HepG2 (cell line): ENCODE data around the gene DDX43. TPM values are rescaled to one million over a fixed set of nuclear protein-coding genes. Genes with fewer than 3 reads are reported as not detected.

Experiments
- GTF3A ChIP-seq: sonication (generic); formaldehyde crosslinking; conservative IDR thresholded peaks from 2 replicates; pipeline ENCODE4 v1.4.0; 2020; ENCODE audit warnings: mild to moderate bottlenecking, missing genetic modification reagents
- KDM3A ChIP-seq: IDR thresholded peaks from 2 replicates; pipeline ENCODE4 v1.6.1; 2018; ENCODE audit warnings: low read depth, missing compliant biosample characterization
- MIER2 ChIP-seq: IDR thresholded peaks from 2 replicates; pipeline ENCODE4 v1.6.1; 2016; ENCODE audit warnings: missing biosample characterization, missing genetic modification reagents
- NFATC3 ChIP-seq: sonication (generic); formaldehyde crosslinking; IDR thresholded peaks from 2 replicates; pipeline ENCODE4 v1.5.1; 2020; ENCODE audit warnings: mild to moderate bottlenecking, missing genetic modification reagents
- NR2C2 ChIP-seq: sonication (generic); formaldehyde crosslinking; IDR thresholded peaks from 2 replicates; pipeline ENCODE4 v1.4.0; 2020; ENCODE audit warnings: missing genetic modification reagents, mild to moderate bottlenecking, moderate library complexity, borderline replicate concordance
- RARG ChIP-seq: sonication (generic); formaldehyde crosslinking; IDR thresholded peaks from 2 replicates; pipeline ENCODE4 v1.4.0; 2020; ENCODE audit warnings: low read depth, mild to moderate bottlenecking, missing genetic modification reagents
- SP1 ChIP-seq, 2 experiments: fragments of 450-650 bp in 1 of 2; sonication (generic) in 1 of 2; formaldehyde crosslinking in 1 of 2; IDR thresholded peaks; 2 replicates each; pipeline versions ENCODE4 v1.4.0 to v1.6.1; 2016 to 2020; ENCODE audit warnings: missing genetic modification reagents in 1 of 2
- SP4 ChIP-seq: sonication (generic); formaldehyde crosslinking; IDR thresholded peaks from 2 replicates; pipeline ENCODE4 v1.8.1; 2023; ENCODE audit warnings: mild to moderate bottlenecking, missing genetic modification reagents
- ZFP36L1 ChIP-seq: sonication (generic); formaldehyde crosslinking; IDR thresholded peaks from 2 replicates; pipeline ENCODE4 v1.8.0; 2022; ENCODE audit warnings: mild to moderate bottlenecking, missing genetic modification reagents, moderate library complexity
- ZFP41 ChIP-seq: sonication (generic); formaldehyde crosslinking; IDR thresholded peaks from 2 replicates; pipeline ENCODE4 v1.4.0; 2020; ENCODE audit warnings: mild to moderate bottlenecking, missing genetic modification reagents, borderline replicate concordance
- ZNF138 ChIP-seq: sonication (generic); formaldehyde crosslinking; IDR thresholded peaks from 2 replicates; pipeline ENCODE4 v1.5.0; 2020; ENCODE audit warnings: mild to moderate bottlenecking, low read depth, missing genetic modification reagents
- ZNF143 ChIP-seq: sonication (generic); formaldehyde crosslinking; IDR thresholded peaks from 2 replicates; pipeline ENCODE4 v1.4.0; 2020; ENCODE audit warnings: missing genetic modification reagents
- ZNF350 ChIP-seq: sonication (generic); formaldehyde crosslinking; IDR thresholded peaks from 2 replicates; pipeline ENCODE4 v1.4.0; 2020; ENCODE audit warnings: mild to moderate bottlenecking, low read depth, missing genetic modification reagents, borderline replicate concordance
- ZNF430 ChIP-seq: sonication (generic); formaldehyde crosslinking; IDR thresholded peaks from 2 replicates; pipeline ENCODE4 v1.9.0; 2021; ENCODE audit warnings: mild to moderate bottlenecking, missing genetic modification reagents
- ZNF441 ChIP-seq: sonication (generic); formaldehyde crosslinking; IDR thresholded peaks from 2 replicates; pipeline ENCODE4 v1.7.0; 2021; ENCODE audit warnings: missing genetic modification reagents, borderline replicate concordance
- ZNF788 ChIP-seq: sonication (generic); formaldehyde crosslinking; IDR thresholded peaks from 2 replicates; pipeline ENCODE4 v1.5.0; 2020; ENCODE audit warnings: mild to moderate bottlenecking, missing genetic modification reagents, borderline replicate concordance
- polyA plus RNA-seq, 8 experiments: library from polyadenylated mRNA; depleted of rRNA in 3 of 8; stranded (reverse) in 7 of 8; unstranded in 1 of 8; fragments of >200 nt; fragmentation: Illumina TruSeq in 4 of 8; extraction: Trizol in 4 of 8; gene quantifications; 2 replicates each; pipeline versions ENCODE4 v1.2.1 to v1.2.3, GENCODE V29; 2011 to 2016; ENCODE audit warnings: low read depth in 4 of 8, missing spikeins in 1 of 8, mixed read lengths in 1 of 8; ENCODE audit not compliant: insufficient read depth in 1 of 8
- total RNA-seq, 5 experiments: library from RNA; depleted of rRNA; stranded (reverse); fragments of >200 nt; fragmentation: Illumina TruSeq; extraction: Trizol; gene quantifications; 2 replicates each; pipeline ENCODE4 v1.2.3, GENCODE V29; 2016; ENCODE audit warnings: low read depth in 1 of 5
- TF ChIP-seq, protein P1 (sequence below): sonication (generic); formaldehyde crosslinking; IDR thresholded peaks from 2 replicates; pipeline ENCODE4 v1.8.1; 2023; ENCODE audit warnings: mild to moderate bottlenecking, moderate library complexity, missing genetic modification reagents
- TF ChIP-seq, protein P2 (sequence below): IDR thresholded peaks from 2 replicates; pipeline ENCODE4 v1.6.1; 2016; ENCODE audit warnings: missing compliant biosample characterization, missing genetic modification reagents, borderline replicate concordance
- TF ChIP-seq, protein P3 (sequence below): IDR thresholded peaks from 2 replicates; pipeline ENCODE4 v1.6.1; 2016; ENCODE audit warnings: mild to moderate bottlenecking
- TF ChIP-seq, protein P4 (sequence below): sonication (generic); formaldehyde crosslinking; IDR thresholded peaks from 2 replicates; pipeline ENCODE4 v1.4.0; 2020; ENCODE audit warnings: missing genetic modification reagents
- TF ChIP-seq, protein P5 (sequence below): IDR thresholded peaks from 2 replicates; pipeline ENCODE4 v1.6.1; 2016; ENCODE audit warnings: missing compliant biosample characterization, missing genetic modification reagents, borderline replicate concordance

DDX43 gene
- total and polyA plus RNA-seq, 2 of the 13 experiments (the other 11 are each of a cell fraction or from before 2014, with no cell fraction given), result not detected

DNA sequence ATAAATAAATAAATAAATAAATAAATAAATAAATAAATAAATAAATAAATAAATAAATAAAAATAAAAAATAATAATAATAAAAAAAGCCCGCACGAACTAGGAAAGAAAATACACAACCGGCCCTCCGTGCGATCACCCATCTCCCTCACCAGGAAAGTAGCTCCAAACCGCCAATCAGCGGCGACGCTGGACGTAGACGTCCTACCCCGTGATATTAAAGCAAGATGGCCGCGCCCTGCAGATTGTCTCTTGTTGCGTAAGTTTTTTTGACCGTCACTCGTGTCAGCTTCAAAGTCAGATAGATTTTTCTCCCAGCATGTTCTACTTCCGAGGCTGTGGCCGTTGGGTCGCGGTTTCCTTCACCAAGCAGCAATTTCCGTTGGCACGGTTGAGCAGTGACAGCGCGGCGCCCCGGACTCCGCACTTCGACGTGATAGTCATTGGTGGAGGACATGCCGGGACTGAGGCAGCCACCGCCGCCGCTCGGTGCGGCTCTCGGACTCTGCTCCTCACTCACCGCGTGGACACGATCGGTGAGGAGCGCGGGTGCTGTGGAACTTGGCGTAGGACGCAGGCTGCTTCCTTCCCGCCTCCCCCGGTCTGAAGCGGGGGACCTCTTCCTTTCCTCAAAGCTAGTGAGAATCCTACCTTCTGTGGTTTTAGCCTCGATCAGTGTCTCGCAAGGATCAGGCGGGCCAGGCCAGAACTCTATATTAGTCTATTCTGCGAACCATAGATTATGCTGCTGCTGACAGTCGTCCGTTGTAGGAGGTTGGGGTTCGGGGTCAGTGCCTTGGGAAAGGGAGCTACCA lies 67.1 kb downstream of the DDX43 start, which contains the start of gene MTO1 (continued):
- TF ChIP-seq, protein P1, sequence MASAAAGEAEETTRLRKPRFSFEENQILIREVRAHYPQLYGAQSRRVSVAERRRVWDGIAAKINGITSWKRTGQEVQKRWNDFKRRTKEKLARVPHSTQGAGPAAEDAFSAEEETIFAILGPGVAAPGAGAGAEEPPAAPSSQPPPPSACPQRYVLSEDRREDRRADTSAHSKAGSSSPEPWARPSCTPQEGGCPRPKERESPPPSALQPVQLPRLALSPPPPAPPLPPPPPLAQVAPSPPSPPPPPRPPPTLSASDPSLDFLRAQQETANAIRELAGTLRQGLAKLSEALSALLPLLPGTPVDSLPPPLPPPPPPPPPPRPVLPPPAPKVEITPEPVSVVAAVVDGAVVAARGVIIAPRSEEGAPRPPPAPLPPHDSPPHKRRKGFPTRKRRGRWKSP (CRISPR knock-in tag), result peak; percentile 89
- TF ChIP-seq RARG (CRISPR knock-in tag), result no peak
- TF ChIP-seq ZNF430 (CRISPR knock-in tag), result no peak; the same call in 1 of the 2 replicates
- TF ChIP-seq ZFP36L1, result no peak
- TF ChIP-seq NR2C2 (CRISPR knock-in tag), result peak; percentile 49; the same call in 1 of the 2 replicates
- TF ChIP-seq MIER2 (CRISPR knock-in tag), result 0 out of 2 replicates have a peak, but pooled peaks have one; percentile 23
- TF ChIP-seq, protein P2, sequence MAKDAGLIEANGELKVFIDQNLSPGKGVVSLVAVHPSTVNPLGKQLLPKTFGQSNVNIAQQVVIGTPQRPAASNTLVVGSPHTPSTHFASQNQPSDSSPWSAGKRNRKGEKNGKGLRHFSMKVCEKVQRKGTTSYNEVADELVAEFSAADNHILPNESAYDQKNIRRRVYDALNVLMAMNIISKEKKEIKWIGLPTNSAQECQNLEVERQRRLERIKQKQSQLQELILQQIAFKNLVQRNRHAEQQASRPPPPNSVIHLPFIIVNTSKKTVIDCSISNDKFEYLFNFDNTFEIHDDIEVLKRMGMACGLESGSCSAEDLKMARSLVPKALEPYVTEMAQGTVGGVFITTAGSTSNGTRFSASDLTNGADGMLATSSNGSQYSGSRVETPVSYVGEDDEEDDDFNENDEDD (CRISPR knock-in tag), result peak; percentile 36; the same call in 1 of the 2 replicates
- peak; percentile 52; the same call in 1 of the 2 replicates for TF ChIP-seq ZNF143
- TF ChIP-seq ZNF441 (CRISPR knock-in tag), result peak; percentile 74; the same call in 1 of the 2 replicates
- 0 out of 2 replicates have a peak, but pooled peaks have one; percentile 27 for TF ChIP-seq KDM3A (CRISPR knock-in tag)
- no peak for TF ChIP-seq ZNF138 (CRISPR knock-in tag)
- TF ChIP-seq GTF3A (CRISPR knock-in tag), result 0 out of 2 replicates have a peak, but pooled peaks have one; percentile 55
- TF ChIP-seq, protein P3, sequence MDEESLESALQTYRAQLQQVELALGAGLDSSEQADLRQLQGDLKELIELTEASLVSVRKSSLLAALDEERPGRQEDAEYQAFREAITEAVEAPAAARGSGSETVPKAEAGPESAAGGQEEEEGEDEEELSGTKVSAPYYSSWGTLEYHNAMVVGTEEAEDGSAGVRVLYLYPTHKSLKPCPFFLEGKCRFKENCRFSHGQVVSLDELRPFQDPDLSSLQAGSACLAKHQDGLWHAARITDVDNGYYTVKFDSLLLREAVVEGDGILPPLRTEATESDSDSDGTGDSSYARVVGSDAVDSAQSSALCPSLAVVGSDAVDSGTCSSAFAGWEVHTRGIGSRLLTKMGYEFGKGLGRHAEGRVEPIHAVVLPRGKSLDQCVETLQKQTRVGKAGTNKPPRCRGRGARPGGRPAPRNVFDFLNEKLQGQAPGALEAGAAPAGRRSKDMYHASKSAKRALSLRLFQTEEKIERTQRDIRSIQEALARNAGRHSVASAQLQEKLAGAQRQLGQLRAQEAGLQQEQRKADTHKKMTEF (CRISPR knock-in tag), result peak; percentile 72; the same call in 1 of the 2 replicates
- TF ChIP-seq, protein P4, sequence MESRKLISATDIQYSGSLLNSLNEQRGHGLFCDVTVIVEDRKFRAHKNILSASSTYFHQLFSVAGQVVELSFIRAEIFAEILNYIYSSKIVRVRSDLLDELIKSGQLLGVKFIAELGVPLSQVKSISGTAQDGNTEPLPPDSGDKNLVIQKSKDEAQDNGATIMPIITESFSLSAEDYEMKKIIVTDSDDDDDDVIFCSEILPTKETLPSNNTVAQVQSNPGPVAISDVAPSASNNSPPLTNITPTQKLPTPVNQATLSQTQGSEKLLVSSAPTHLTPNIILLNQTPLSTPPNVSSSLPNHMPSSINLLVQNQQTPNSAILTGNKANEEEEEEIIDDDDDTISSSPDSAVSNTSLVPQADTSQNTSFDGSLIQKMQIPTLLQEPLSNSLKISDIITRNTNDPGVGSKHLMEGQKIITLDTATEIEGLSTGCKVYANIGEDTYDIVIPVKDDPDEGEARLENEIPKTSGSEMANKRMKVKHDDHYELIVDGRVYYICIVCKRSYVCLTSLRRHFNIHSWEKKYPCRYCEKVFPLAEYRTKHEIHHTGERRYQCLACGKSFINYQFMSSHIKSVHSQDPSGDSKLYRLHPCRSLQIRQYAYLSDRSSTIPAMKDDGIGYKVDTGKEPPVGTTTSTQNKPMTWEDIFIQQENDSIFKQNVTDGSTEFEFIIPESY, result 0 out of 2 replicates have a peak, but pooled peaks have one; percentile 21
- TF ChIP-seq, protein P5, sequence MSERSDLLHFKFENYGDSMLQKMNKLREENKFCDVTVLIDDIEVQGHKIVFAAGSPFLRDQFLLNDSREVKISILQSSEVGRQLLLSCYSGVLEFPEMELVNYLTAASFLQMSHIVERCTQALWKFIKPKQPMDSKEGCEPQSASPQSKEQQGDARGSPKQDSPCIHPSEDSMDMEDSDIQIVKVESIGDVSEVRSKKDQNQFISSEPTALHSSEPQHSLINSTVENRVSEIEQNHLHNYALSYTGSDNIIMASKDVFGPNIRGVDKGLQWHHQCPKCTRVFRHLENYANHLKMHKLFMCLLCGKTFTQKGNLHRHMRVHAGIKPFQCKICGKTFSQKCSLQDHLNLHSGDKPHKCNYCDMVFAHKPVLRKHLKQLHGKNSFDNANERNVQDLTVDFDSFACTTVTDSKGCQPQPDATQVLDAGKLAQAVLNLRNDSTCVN (CRISPR knock-in tag), result no peak
- TF ChIP-seq ZNF788, result 0 out of 2 replicates have a peak, but pooled peaks have one; percentile 59
- peak; percentile 61; the same call in 1 of the 2 replicates for TF ChIP-seq SP4 (CRISPR knock-in tag)
- peak; percentile 69; the same call in 1 of the 2 replicates for TF ChIP-seq ZNF350
- TF ChIP-seq SP1 (IDR thresholded peaks at IDR 0.05), result no peak
- TF ChIP-seq SP1 (CRISPR knock-in tag; IDR thresholded peaks at IDR 0.05), result no peak
- TF ChIP-seq NFATC3 (CRISPR knock-in tag), result no peak
- no peak for TF ChIP-seq ZFP41 (CRISPR knock-in tag)
